ENCODE measurements around the gene NTN3. TPM values are rescaled to one million over a fixed set of nuclear protein-coding genes. Genes with fewer than 3 reads are reported as not detected.

The NTN3 gene
- total and polyA plus RNA-seq, 2 of the 4 experiments (the other 2 are of a cell fraction): 0.18 to 0.38 TPM

- H2BK120ac ChIP-seq (ENCODE audit: low read depth, low read length): no peak overlapping the region
- H3K4me3 ChIP-seq (ENCODE audit: insufficient read depth, low read depth, low read length): no peak overlapping the region
- H4K91ac ChIP-seq (ENCODE audit: insufficient read depth, low read depth, low read length): no peak overlapping the region
- H3K27me3 ChIP-seq (ENCODE audit: control insufficient read depth, insufficient read depth, low read length): no peaks in the 10 kb centered on the region; the same call in 1 of the 2 replicates
- no peak overlapping the region for H3K4me2 ChIP-seq (ENCODE audit: low read depth, low read length)
- DNase-seq (no peak), ATAC-seq (ENCODE audit: low read depth) (no peak)
- POLR2A ChIA-PET (ENCODE audit: unreplicated experiment): interaction anchor here (1.0 kb wide), 1 partner anchor 40 kb away, joined by 3 read pairs; no protein-coding TSS in a partner anchor
- no peak overlapping the region for H3K14ac ChIP-seq (replicated peaks; ENCODE audit: low read depth, low read length)
- H3K23ac ChIP-seq (ENCODE audit: low read depth, low read length): no peak overlapping the region
- peaks cover 8% of the 10 kb centered on the region for H3K9me1 ChIP-seq (ENCODE audit: insufficient read depth, low read length)
- no peak overlapping the region for H4K5ac ChIP-seq (ENCODE audit: low read depth, low read length)
- no peaks in the 10 kb centered on the region for H3K36me3 ChIP-seq (ENCODE audit: control insufficient read depth, insufficient read depth, low read length)
- no peak overlapping the region for H2AK9ac ChIP-seq (replicated peaks; ENCODE audit: low read depth, low read length, poor library complexity)
- CTCF ChIA-PET: no interaction called here
- intact Hi-C loops (cut with micrococcal nuclease) (no loop called here), in situ Hi-C loops (cut with MboI; ENCODE audit: low sequenced_read_pairs) (no loop called here), dilution Hi-C loops (cut with HindIII; ENCODE audit: low sequenced_read_pairs, unreplicated experiment) (no loop called here)
- H2BK20ac ChIP-seq (ENCODE audit: low read depth, low read length): no peak overlapping the region
- H2BK5ac ChIP-seq (ENCODE audit: low read depth, low read length, poor library complexity, severe bottlenecking): no peak overlapping the region
- no peak overlapping the region; the same call in 1 of the 2 replicates for H3K4ac ChIP-seq (ENCODE audit: low read depth, low read length)
- H3K56ac ChIP-seq (ENCODE audit: extremely low read depth, insufficient read depth, low read length): no peak overlapping the region
- H2BK15ac ChIP-seq (ENCODE audit: low read depth, low read length): no peak overlapping the region
- H2AFZ ChIP-seq (replicated peaks; ENCODE audit: low read length, poor library complexity): no peak overlapping the region
- no peak overlapping the region for H3K18ac ChIP-seq (ENCODE audit: low read depth, low read length)
- no peak overlapping the region for H3K9ac ChIP-seq (ENCODE audit: low read depth, low read length)
- no peak overlapping the region for H3K27ac ChIP-seq (ENCODE audit: insufficient read depth, low read length)
- 0 out of 2 replicates have a peak, but pooled peaks cover 5% of the 10 kb centered on the region for H4K20me1 ChIP-seq (ENCODE audit: insufficient read depth, low read length)
- peaks cover 5 to 22% of the 10 kb centered on the region in 2 experiments; a peak in 1 of 4 replicates for H3K79me1 ChIP-seq (ENCODE audit: low read depth in 1 of 2, low read length in 2 of 2)
- no peak for TF ChIP-seq MAZ (IDR thresholded peaks at IDR 0.05; ENCODE audit: borderline replicate concordance, low read depth, low read length)
- no peak for TF ChIP-seq NFE2L2 (IDR thresholded peaks at IDR 0.05; ENCODE audit: low read depth, low read length)
- TF ChIP-seq CTCF (conservative IDR thresholded peaks at IDR 0.05; ENCODE audit: low read depth, low read length): no peak
- TF ChIP-seq FOS (IDR thresholded peaks at IDR 0.05; ENCODE audit: low read depth, low read length): no peak
- no peak for TF ChIP-seq RCOR1 (IDR thresholded peaks at IDR 0.05; ENCODE audit: insufficient replicate concordance, low read length)
- no peak for TF ChIP-seq RFX5 (IDR thresholded peaks at IDR 0.05; ENCODE audit: low read depth, low read length)
- no peak for TF ChIP-seq RAD21 (IDR thresholded peaks at IDR 0.05; ENCODE audit: low read length)
- no peak for TF ChIP-seq USF2 (IDR thresholded peaks at IDR 0.05; ENCODE audit: low read depth, low read length)
- TF ChIP-seq SMC3 (IDR thresholded peaks at IDR 0.05; ENCODE audit: low read depth, low read length): no peak
- TF ChIP-seq MXI1 (IDR thresholded peaks at IDR 0.05; ENCODE audit: borderline replicate concordance, low read depth, low read length): no peak
- TF ChIP-seq CHD1 (IDR thresholded peaks at IDR 0.05; ENCODE audit: low read depth, low read length): no peak
- no peak for TF ChIP-seq BHLHE40 (IDR thresholded peaks at IDR 0.05; ENCODE audit: low read depth, low read length)
- no peak for TF ChIP-seq CEBPB (IDR thresholded peaks at IDR 0.05; ENCODE audit: low read depth, low read length)
- no TSS peak for BruUV-seq (replicated peaks)
- H3K4me1 ChIP-seq (ENCODE audit: control insufficient read depth, insufficient read depth, low read length): peaks cover 20% of the 10 kb centered on the region
- H4K8ac ChIP-seq (ENCODE audit: low read depth in 2 of 2, low read length in 2 of 2): no peak overlapping the region
- WGBS, 2 experiments (ENCODE audit: extremely low coverage in 2 of 2, insufficient read length in 1 of 2): 76% methylated on average over 8 of the region's 16 CpGs; no CpG with 5 or more reads in 1 of the 2 experiments
- peak overlapping the region; percentile 0; the same call in 1 of the 2 replicates for H2AK5ac ChIP-seq (ENCODE audit: low read depth, low read length)
- no peaks in the 10 kb centered on the region for H3K9me3 ChIP-seq (ENCODE audit: control insufficient read depth, insufficient read depth, low read length)
These were observed 1.5 kb upstream of the NTN3 start for GRCh38 chr16:2469399-2470233.

Data from IMR-90 (cell line).